ENCODE data around the gene FERMT3. TPM values are rescaled to one million over a fixed set of nuclear protein-coding genes. Genes with fewer than 3 reads are reported as not detected.

FERMT3 gene
- total and polyA plus RNA-seq, 7 donors: 15.0 to 41.5 (median 20.4) TPM

DNA sequence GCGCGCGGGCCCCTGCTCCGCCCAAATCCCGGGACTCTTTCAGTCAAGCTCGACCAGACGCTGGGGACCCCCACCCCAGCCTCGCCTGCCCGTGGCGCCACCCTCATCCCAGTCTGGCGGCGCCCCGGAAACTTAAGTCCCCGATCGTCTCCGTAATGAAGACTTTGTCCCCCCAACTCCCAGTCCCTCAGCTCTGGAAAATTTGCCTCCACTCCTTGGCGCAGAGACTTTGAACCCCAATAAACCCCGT, 45.2 kb downstream of the FERMT3 start:
- TF ChIP-seq POLR2AphosphoS5 (IDR thresholded peaks at IDR 0.05) (no peak), EP300 (IDR thresholded peaks at IDR 0.05) (no peak), POLR2A (IDR thresholded peaks at IDR 0.05) (no peak)
- TF ChIP-seq, protein P1, sequence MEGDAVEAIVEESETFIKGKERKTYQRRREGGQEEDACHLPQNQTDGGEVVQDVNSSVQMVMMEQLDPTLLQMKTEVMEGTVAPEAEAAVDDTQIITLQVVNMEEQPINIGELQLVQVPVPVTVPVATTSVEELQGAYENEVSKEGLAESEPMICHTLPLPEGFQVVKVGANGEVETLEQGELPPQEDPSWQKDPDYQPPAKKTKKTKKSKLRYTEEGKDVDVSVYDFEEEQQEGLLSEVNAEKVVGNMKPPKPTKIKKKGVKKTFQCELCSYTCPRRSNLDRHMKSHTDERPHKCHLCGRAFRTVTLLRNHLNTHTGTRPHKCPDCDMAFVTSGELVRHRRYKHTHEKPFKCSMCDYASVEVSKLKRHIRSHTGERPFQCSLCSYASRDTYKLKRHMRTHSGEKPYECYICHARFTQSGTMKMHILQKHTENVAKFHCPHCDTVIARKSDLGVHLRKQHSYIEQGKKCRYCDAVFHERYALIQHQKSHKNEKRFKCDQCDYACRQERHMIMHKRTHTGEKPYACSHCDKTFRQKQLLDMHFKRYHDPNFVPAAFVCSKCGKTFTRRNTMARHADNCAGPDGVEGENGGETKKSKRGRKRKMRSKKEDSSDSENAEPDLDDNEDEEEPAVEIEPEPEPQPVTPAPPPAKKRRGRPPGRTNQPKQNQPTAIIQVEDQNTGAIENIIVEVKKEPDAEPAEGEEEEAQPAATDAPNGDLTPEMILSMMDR (IDR thresholded peaks at IDR 0.05): no peak
- Histone ChIP-seq H3K27ac (peak overlapping the region; percentile 73 to 85 (median 79)), H3K4me1 (peaks cover 0 to 47% (median 32%) of the 10 kb centered on the region in 4 donors), H3K36me3 (peaks cover 7 to 22% (median 14%) of the 10 kb centered on the region in 4 donors), H3K27me3 (no peaks in the 10 kb centered on the region), H3K9me3 (no peaks in the 10 kb centered on the region), H3K4me3 (peak overlapping the region; percentile 68 to 93 (median 79))
- WGBS, 2 donors: 0 to 1% methylated on average over 18 of the region's 18 CpGs
- no peak for DNase-seq
- intact Hi-C loops (cut with DNase I): loop anchor here (1.0 kb wide), 1 partner anchor 18 kb away; no protein-coding TSS in a partner anchor

- TF ChIP-seq POLR2A (IDR thresholded peaks at IDR 0.05) (peak in 1 of 2 donors; percentile 49), POLR2AphosphoS5 (IDR thresholded peaks at IDR 0.05) (no peak), EP300 (IDR thresholded peaks at IDR 0.05) (no peak)
- TF ChIP-seq, protein P1 (IDR thresholded peaks at IDR 0.05): peak; percentile 13 to 41 (median 34)
- Histone ChIP-seq H3K4me1 (peaks cover 0 to 43% (median 32%) of the 10 kb centered on the region in 4 donors), H3K4me3 (peak overlapping the region; percentile 68 to 93 (median 79)), H3K9me3 (no peaks in the 10 kb centered on the region), H3K36me3 (peaks cover 7 to 27% (median 15%) of the 10 kb centered on the region in 4 donors), H3K27ac (peak overlapping the region; percentile 73 to 85 (median 79)), H3K27me3 (no peaks in the 10 kb centered on the region)
- 3 to 5% methylated on average over 23 of the region's 23 CpGs for WGBS, 2 donors
- DNase-seq: peak; percentile 77
- intact Hi-C loops (cut with DNase I): loop anchor here (1.0 kb wide), 1 partner anchor 17 kb away; no protein-coding TSS in a partner anchor
Observed at GRCh38 chr11:64252003-64252872, 45.7 kb downstream of the FERMT3 start.

DNA sequence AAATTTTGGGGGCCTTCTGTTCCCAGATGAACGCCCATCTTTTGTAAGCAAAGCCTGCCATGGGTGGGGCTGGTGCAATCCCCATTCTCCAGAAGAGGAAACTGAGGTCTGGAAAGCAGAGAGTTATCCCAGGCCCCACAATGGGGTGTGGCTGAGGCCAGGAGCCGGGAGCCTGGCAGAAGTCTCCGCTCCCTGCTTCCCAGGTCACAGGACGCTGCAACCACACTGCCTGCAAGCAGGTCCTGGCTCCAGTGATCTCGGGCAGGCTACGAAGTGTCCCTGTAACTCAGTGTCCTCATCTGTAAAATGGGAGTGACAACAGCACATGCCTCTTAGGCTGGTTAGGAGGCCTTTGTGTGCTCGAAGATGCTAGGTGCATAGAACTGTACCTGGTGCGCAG, 46.5 kb downstream of the FERMT3 start:
- Histone ChIP-seq H3K4me3 (peak overlapping the region in 1 of 4 donors; percentile 83), H3K27me3 (no peaks in the 10 kb centered on the region), H3K36me3 (peaks cover 7 to 31% (median 18%) of the 10 kb centered on the region in 4 donors), H3K27ac (peak overlapping the region in 2 of 4 donors; percentile 79 to 85), H3K9me3 (no peaks in the 10 kb centered on the region), H3K4me1 (peaks cover 0 to 35% (median 26%) of the 10 kb centered on the region in 4 donors)
- intact Hi-C loops (cut with DNase I): no loop called here
- TF ChIP-seq, protein P1 (IDR thresholded peaks at IDR 0.05): no peak
- no peak for TF ChIP-seq POLR2A (IDR thresholded peaks at IDR 0.05)
- no peak for TF ChIP-seq EP300 (IDR thresholded peaks at IDR 0.05)
- TF ChIP-seq POLR2AphosphoS5 (IDR thresholded peaks at IDR 0.05): no peak
- WGBS, 2 donors: 59 to 72% methylated on average over 8 of the region's 8 CpGs
- no peak for DNase-seq

DNA sequence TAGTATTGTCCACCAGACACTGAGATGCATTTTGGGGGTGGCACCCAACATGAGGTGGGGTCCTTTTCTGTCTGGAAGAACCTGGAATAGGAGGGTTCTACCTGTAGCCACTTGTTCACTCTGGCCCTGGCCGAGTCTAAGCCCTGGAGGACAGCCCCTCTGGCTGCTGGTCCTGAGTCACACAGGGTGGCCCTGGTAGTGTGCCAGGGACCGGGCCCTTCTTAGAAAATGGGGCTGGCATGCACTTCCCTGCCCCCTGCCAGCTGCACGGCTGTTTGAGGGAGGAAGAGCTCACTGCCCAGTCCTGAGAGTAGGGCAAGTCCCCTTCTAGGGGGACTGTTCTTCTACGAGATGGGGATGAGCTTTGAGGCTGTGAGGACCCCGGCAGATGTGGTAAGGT, 47.0 kb downstream of the FERMT3 start:
- no peaks in the 10 kb centered on the region for H3K27me3 ChIP-seq
- no peak overlapping the region for H3K4me3 ChIP-seq
- H3K36me3 ChIP-seq: peaks cover 7 to 35% (median 22%) of the 10 kb centered on the region in 4 donors
- no peaks in the 10 kb centered on the region for H3K9me3 ChIP-seq
- no peak for TF ChIP-seq EP300 (IDR thresholded peaks at IDR 0.05)
- H3K4me1 ChIP-seq: peaks cover 0 to 34% (median 25%) of the 10 kb centered on the region in 4 donors
- 70 to 71% methylated on average over 5 of the region's 5 CpGs for WGBS, 2 donors
- intact Hi-C loops (cut with DNase I): no loop called here
- H3K27ac ChIP-seq: no peak overlapping the region
- no peak for DNase-seq

- peaks cover 7 to 43% (median 30%) of the 10 kb centered on the region in 4 donors for H3K36me3 ChIP-seq
- no peaks in the 10 kb centered on the region for H3K9me3 ChIP-seq
- TF ChIP-seq, protein P1 (IDR thresholded peaks at IDR 0.05): no peak
- TF ChIP-seq POLR2AphosphoS5 (IDR thresholded peaks at IDR 0.05) (no peak), EP300 (IDR thresholded peaks at IDR 0.05) (no peak), POLR2A (IDR thresholded peaks at IDR 0.05) (no peak)
- H3K4me1 ChIP-seq: peaks cover 0 to 34% (median 25%) of the 10 kb centered on the region in 4 donors
- DNase-seq: no peak
- H3K4me3 ChIP-seq: no peak overlapping the region
- intact Hi-C loops (cut with DNase I): no loop called here
- no peak overlapping the region for H3K27ac ChIP-seq
- 91 to 94% methylated on average over 7 of the region's 7 CpGs for WGBS, 2 donors
- H3K27me3 ChIP-seq: no peaks in the 10 kb centered on the region
Observed at GRCh38 chr11:64254326-64254725, 47.8 kb downstream of the FERMT3 start.

Measured in sigmoid colon (tissue), 7 donors.